Measurements from ENCODE around the gene PRSS23.

The PRSS23 gene

DNA sequence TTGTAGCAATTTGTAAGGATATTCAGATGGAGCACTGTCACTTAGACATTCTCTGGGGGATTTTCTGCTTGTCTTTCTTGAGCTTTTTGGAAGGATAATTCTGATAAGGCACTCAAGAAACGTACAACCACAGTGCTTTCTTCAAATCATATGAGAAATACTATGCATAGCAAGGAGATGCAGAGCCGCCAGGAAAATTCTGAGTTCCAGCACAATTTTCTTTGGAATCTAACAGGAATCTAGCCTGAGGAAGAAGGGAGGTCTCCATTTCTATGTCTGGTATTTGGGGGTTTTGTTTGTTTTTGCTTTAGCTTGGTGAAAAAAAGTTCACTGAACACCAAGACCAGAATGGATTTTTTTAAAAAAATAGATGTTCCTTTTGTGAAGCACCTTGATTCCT, 9.9 kb downstream of the PRSS23 start:
- TF ChIP-seq, protein P1, sequence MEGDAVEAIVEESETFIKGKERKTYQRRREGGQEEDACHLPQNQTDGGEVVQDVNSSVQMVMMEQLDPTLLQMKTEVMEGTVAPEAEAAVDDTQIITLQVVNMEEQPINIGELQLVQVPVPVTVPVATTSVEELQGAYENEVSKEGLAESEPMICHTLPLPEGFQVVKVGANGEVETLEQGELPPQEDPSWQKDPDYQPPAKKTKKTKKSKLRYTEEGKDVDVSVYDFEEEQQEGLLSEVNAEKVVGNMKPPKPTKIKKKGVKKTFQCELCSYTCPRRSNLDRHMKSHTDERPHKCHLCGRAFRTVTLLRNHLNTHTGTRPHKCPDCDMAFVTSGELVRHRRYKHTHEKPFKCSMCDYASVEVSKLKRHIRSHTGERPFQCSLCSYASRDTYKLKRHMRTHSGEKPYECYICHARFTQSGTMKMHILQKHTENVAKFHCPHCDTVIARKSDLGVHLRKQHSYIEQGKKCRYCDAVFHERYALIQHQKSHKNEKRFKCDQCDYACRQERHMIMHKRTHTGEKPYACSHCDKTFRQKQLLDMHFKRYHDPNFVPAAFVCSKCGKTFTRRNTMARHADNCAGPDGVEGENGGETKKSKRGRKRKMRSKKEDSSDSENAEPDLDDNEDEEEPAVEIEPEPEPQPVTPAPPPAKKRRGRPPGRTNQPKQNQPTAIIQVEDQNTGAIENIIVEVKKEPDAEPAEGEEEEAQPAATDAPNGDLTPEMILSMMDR (IDR thresholded peaks at IDR 0.05): no peak
- no peak for DNase-seq (ENCODE audit: low spot score)
- no peak overlapping the region for H3K4me3 ChIP-seq
- peak overlapping the region; percentile 41 to 63 for H3K27ac ChIP-seq

DNA sequence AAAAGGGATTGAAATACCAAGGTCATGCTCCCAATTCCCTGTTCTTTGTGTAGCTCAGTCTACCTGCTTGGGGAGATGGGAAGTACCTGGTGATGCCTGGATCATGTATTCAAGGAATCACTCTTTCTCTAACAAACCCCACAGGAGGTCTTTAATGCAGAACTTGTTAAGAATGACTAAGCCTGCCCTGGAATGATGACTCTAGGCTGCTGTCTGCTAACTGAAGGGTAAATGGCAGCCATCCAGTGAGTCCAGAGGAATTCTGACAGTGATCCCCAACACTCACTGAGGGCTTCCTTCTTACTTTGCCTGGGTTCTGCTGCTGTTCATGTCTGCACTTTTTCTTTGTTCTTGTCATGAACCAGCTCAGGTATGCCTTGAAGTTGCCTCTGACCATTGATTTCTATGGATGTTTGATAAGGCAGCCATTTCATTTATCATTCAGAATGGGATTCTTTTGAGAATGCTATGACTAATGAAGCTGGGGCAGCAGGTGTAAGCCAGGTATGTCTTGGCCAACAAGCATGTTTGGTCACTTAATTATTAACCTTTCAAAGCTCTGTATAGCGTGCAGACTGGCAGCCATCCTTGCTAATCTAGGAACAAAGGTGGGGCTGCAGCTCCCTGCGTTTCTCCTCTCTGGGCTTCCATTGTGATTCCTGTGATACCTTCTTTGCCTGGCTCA, 11.4 kb downstream of the PRSS23 start:
- no peak for DNase-seq (ENCODE audit: low spot score)
- Histone ChIP-seq H3K4me3 (no peak overlapping the region), H3K27ac (peak overlapping the region in 1 of 2 donors; percentile 68)
- TF ChIP-seq, protein P1 (IDR thresholded peaks at IDR 0.05): no peak

DNA sequence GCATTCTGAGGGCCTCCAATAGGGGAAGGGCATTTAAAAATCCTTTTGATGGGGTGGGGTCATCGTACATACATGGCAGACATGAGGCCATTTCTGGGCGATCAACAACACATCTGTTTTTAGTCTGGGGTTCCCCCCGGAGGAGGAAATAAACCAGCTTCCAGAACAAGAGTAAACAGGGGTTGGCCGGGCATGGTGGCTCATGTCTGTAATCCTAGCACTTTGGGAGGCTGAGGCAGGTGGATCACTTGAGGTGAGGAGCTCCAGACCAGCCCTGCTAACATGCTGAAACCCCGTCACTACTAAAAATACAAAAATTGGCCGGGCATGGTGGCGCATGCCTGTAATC, 12.0 kb downstream of the PRSS23 start:
- H3K27ac ChIP-seq: peak overlapping the region in 1 of 2 donors; percentile 68
- H3K4me3 ChIP-seq: no peak overlapping the region
- no peak for DNase-seq (ENCODE audit: low spot score)
- TF ChIP-seq, protein P1 (IDR thresholded peaks at IDR 0.05): no peak

DNA sequence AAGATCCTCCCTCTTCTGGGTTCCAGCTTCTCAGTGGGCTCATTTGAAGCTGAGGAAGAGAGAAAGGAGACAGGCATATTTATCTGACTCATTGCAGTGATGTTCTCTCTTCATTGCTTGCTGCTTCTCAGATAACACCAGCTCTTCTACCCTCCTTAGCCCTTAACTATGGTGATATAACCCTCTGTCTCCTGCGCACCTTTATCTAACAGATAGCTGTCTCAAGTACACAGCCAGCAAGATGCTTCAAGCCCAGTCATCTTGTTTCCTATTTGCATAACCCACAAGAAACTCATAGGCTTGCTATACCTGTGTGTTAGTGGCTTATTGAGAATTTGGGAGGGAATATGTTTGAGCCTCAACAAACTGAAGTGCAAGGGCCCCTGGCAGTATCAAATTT, 12.6 kb downstream of the PRSS23 start:
- no peak overlapping the region for H3K4me3 ChIP-seq
- no peak for DNase-seq (ENCODE audit: low spot score)
- H3K27ac ChIP-seq: peak overlapping the region in 1 of 2 donors; percentile 54
- TF ChIP-seq, protein P1 (IDR thresholded peaks at IDR 0.05): no peak

DNA sequence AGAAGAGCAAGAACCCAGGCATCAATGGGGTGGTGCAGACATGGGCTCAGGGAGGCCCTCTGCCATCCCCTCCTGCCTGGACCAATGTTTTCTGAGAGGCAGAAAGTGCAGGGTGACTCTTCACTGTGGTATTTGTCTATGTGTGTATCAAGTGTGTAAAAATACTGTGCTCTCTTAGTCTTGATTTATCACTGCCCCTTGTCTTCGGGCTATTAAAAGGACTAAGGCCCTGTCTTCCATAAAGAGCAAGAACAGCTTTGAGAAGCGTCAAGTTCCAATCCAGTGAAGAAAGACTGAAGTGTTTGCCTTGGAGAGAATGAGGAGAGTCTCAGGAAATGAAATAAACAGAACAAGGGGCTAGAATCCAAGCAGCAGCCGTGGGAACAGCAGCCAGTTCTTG, 14.4 kb downstream of the PRSS23 start:
- TF ChIP-seq, protein P1 (IDR thresholded peaks at IDR 0.05): no peak
- DNase-seq (ENCODE audit: low spot score): no peak

DNA sequence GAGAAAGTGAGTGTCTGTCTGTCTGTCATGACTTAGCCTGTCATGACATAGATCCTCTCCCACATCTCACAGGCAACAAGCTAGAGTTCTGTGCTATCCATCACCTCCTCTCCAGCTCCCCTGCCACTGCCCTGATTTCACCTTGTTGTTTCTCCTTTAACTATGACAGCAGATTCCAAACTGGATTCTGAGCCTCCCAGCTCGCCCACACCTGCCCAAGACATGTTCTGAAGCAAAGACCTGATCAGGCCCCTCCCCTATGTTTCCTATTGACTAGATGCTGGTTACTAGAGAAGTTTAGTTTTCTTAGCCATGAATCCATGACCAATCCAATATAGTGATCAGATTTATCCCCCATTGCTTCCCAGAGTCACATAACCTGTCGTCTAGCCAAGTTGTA, 15.4 kb downstream of the PRSS23 start:
- TF ChIP-seq, protein P1 (IDR thresholded peaks at IDR 0.05): no peak
- Histone ChIP-seq H3K4me3 (no peak overlapping the region), H3K27ac (peak overlapping the region; percentile 73 to 86)
- DNase-seq (ENCODE audit: low spot score): no peak

More for the DNA sequence above, 14.4 kb downstream of the PRSS23 start:
- H3K4me3 ChIP-seq: no peak overlapping the region
- peak overlapping the region; percentile 73 to 86 for H3K27ac ChIP-seq

DNA sequence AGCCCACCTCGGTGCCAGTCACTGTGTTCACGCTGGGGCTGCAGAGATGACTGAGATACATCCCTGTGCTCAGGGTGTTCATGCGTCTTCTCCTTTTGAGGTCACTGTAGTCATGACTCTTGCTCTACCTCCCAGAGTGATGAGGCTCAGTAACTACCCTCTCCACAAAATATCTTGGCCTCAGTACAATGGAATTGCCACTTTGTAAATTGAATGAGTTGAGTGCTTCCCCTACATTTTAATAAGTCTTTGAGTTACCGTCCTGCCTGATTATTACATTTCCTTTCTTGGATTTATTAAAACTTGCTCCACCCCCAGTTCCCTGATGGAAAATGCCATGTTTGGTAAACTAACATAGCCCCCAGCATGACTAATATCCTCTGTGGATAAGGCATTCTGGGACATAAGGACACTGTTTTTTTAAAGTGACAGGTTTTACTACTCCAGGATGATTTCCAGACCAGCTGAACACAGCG, 15.9 kb downstream of the PRSS23 start:
- DNase-seq (ENCODE audit: low spot score): no peak
- Histone ChIP-seq H3K27ac (peak overlapping the region; percentile 73 to 86), H3K4me3 (no peak overlapping the region)
- TF ChIP-seq, protein P1 (IDR thresholded peaks at IDR 0.05): no peak
